WTC11 (cell line): Measurements from ENCODE around the gene ZBTB12. TPM values are rescaled to one million over a fixed set of nuclear protein-coding genes. Genes with fewer than 3 reads are reported as not detected.

Experiments used
- ATAC-seq: fragments of 200-7000 bp; cut with Tn5 transposase; 2 replicates; pipeline ENCODE4 v1.10.0; 2021; ENCODE audit warnings: mild to moderate bottlenecking, moderate library complexity
- CTCF ChIA-PET: fragments of 300-600 bp; sonication (Branson Sonifier 250); formaldehyde crosslinking; loops from one replicate; lab custom pipeline; 2021; ENCODE audit warnings: antibody characterized with exemption; lab: Charles Lee
- POLR2A ChIA-PET: fragments of 350-600 bp; sonication (Branson Sonifier 250); formaldehyde crosslinking; loops from one replicate; lab custom pipeline; 2021; ENCODE audit warnings: antibody characterized with exemption; lab: Charles Lee
- DNase-seq: peaks from one replicate; pipeline ENCODE4 v3.0.0; 2021; ENCODE audit warnings: low spot score
- H3K27ac Mint-ChIP-seq: 2 replicates; pipeline ENCODE4 v1.8.0; 2021; ENCODE audit warnings: mixed read lengths
- H3K27me3 Mint-ChIP-seq: 2 replicates; pipeline ENCODE4 v1.8.0; 2021; ENCODE audit warnings: low read depth, mild to moderate bottlenecking, moderate library complexity, mixed read lengths
- H3K36me3 Mint-ChIP-seq: 2 replicates; pipeline ENCODE4 v1.8.0; 2021; ENCODE audit warnings: mixed read lengths
- H3K4me1 Mint-ChIP-seq: 2 replicates; pipeline ENCODE4 v1.8.0; 2022; ENCODE audit warnings: mixed read lengths
- H3K4me3 Mint-ChIP-seq: 2 replicates; pipeline ENCODE4 v1.8.0; 2021; ENCODE audit warnings: mild to moderate bottlenecking, moderate library complexity, mixed read lengths
- H3K9me3 Mint-ChIP-seq: 2 replicates; pipeline ENCODE4 v1.8.0; 2021; ENCODE audit warnings: mixed read lengths
- GRHL2 ChIP-seq: fragments of 250-450 bp; sonication (Bioruptor Pico); IDR thresholded peaks from 2 replicates; pipeline ENCODE4 v1.8.0; 2022; ENCODE audit warnings: mild to moderate bottlenecking, moderate library complexity; ENCODE audit not compliant: insufficient replicate concordance, severe bottlenecking
- total RNA-seq: library from RNA; stranded (reverse); gene quantifications from 3 replicates; pipeline ENCODE4 v1.2.3, GENCODE V29; 2021
- TF ChIP-seq, protein P1 (sequence below): fragments of 250-450 bp; sonication (Bioruptor Pico); IDR thresholded peaks from 2 replicates; pipeline ENCODE4 v1.9.0; 2021; ENCODE audit warnings: mild to moderate bottlenecking

ZBTB12 gene
- total RNA-seq, 1 experiment from 2014 or later: 24.0 TPM

DNA sequence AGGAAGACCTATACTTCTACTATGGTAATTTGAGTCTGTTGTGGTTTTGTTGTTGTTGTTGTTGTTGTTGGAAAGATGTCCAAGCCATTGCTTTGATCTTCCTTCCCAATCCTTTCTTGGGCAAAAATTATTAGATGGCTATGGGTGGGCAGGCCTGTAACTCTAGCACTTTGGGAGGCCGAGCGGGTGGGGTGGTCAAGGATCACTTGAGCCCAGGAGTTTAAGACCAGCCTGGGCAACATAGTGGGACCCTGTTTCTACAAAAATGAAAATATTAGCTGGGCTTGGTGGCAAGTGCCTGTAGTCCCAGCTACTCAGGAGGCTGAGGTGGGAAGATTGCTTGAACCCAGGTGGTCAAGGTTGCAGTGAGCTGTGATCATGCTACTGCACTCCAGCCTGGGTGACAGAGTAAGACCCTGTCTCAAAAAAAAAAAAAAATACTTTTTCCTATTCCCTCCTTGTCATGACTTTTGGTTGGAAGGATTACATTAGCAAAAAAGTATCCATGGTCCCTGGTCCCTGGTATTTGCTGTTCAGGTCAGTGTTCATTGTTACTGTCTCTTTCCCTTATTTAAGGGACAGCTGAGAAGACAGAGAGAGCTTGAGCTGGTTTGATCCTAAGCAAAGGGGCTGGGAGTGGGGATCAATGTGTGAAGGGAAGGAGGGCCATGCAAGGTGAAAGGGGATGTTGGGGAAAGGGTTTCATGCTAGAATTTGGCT, 51.0 kb downstream of the ZBTB12 start:
- Mint-ChIP-seq H3K4me1 (no peaks in the 10 kb centered on the region), H3K9me3 (peaks cover 14% of the 10 kb centered on the region), H3K27me3 (peaks cover 9% of the 10 kb centered on the region; the same call in 1 of the 2 replicates), H3K27ac (no peak overlapping the region), H3K4me3 (no peak overlapping the region), H3K36me3 (peaks cover 13% of the 10 kb centered on the region)
- TF ChIP-seq, protein P1, sequence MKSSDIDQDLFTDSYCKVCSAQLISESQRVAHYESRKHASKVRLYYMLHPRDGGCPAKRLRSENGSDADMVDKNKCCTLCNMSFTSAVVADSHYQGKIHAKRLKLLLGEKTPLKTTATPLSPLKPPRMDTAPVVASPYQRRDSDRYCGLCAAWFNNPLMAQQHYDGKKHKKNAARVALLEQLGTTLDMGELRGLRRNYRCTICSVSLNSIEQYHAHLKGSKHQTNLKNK (CRISPR knock-in tag): no peak
- no peak for TF ChIP-seq GRHL2 (CRISPR knock-in tag)
- DNase-seq (no peak), ATAC-seq (no peak)
- ChIA-PET CTCF (interaction anchor here (0.7 kb wide), 1 partner anchor 116 kb away, joined by 3 read pairs; no protein-coding TSS in a partner anchor), POLR2A (no interaction called here)

Other genes starting within 250 kb of the ZBTB12 start
- 366 to 410 TPM (median 396 TPM) in 3 replicates for gene BAG6, start 249.4 kb downstream of the ZBTB12 start, total RNA-seq
- gene APOM, start 246.2 kb downstream of the ZBTB12 start, total RNA-seq: 3.5 to 4.6 TPM (median 4.3 TPM) in 3 replicates
- gene C6orf47, start 241.3 kb downstream of the ZBTB12 start, total RNA-seq: 14.0 to 16.3 TPM (median 14.3 TPM) in 3 replicates
- gene GPANK1, start 237.1 kb downstream of the ZBTB12 start, total RNA-seq: 24.3 to 29.1 TPM (median 26.4 TPM) in 3 replicates
- 153 to 183 TPM (median 161 TPM) in 3 replicates for gene CSNK2B, start 236.0 kb downstream of the ZBTB12 start, total RNA-seq
- gene LY6G5B, start 232.1 kb downstream of the ZBTB12 start, total RNA-seq: 10.7 to 15.7 TPM (median 11.0 TPM) in 3 replicates
- 0.98 to 1.6 TPM (median 1.0 TPM) in 3 replicates for gene LY6G5C, start 221.0 kb downstream of the ZBTB12 start, total RNA-seq
- 28.6 to 30.3 TPM (median 29.8 TPM) in 3 replicates for gene ABHD16A, start 198.8 kb downstream of the ZBTB12 start, total RNA-seq
- not detected in 3 replicates for gene LY6G6F, start 195.2 kb downstream of the ZBTB12 start, total RNA-seq
- gene LY6G6D, start 186.7 kb downstream of the ZBTB12 start, total RNA-seq: not detected in 3 replicates
- gene LY6G6C, start 180.3 kb downstream of the ZBTB12 start, total RNA-seq: 0.21 to 0.35 TPM in 2 of 3 replicates, not detected in the other
- gene MPIG6B, start 178.7 kb downstream of the ZBTB12 start, total RNA-seq: 0.09 to 0.11 TPM (median 0.11 TPM) in 3 replicates
- gene DDAH2, start 172.8 kb downstream of the ZBTB12 start, total RNA-seq: 62.2 to 67.3 TPM (median 65.8 TPM) in 3 replicates
- 229 to 244 TPM (median 230 TPM) in 3 replicates for gene CLIC1, start 165.6 kb downstream of the ZBTB12 start, total RNA-seq
- gene MSH5, start 162.1 kb downstream of the ZBTB12 start, total RNA-seq: 43.1 to 62.3 TPM (median 56.1 TPM) in 3 replicates
- gene SAPCD1, start 139.4 kb downstream of the ZBTB12 start, total RNA-seq: 13.3 to 16.9 TPM (median 13.7 TPM) in 3 replicates
- 1.2 to 1.8 TPM (median 1.4 TPM) in 3 replicates for gene VWA7, start 124.8 kb downstream of the ZBTB12 start, total RNA-seq
- gene VARS1, start 106.3 kb downstream of the ZBTB12 start, total RNA-seq: 147 to 177 TPM (median 161 TPM) in 3 replicates
- 104 to 121 TPM (median 119 TPM) in 3 replicates for gene LSM2, start 95.1 kb downstream of the ZBTB12 start, total RNA-seq
- 1.2 to 2.1 TPM (median 1.9 TPM) in 3 replicates for gene HSPA1L, start 86.8 kb downstream of the ZBTB12 start, total RNA-seq
- 57.2 to 80.1 TPM (median 75.8 TPM) in 3 replicates for gene HSPA1A, start 86.5 kb downstream of the ZBTB12 start, total RNA-seq
- 75.3 to 105 TPM (median 96.4 TPM) in 3 replicates for gene HSPA1B, start 74.3 kb downstream of the ZBTB12 start, total RNA-seq
- gene NEU1, start 39.3 kb downstream of the ZBTB12 start, total RNA-seq: 42.6 to 44.8 TPM (median 42.8 TPM) in 3 replicates
- gene SLC44A4, start 23.1 kb downstream of the ZBTB12 start, total RNA-seq: 3.1 to 3.5 TPM (median 3.5 TPM) in 3 replicates
- gene EHMT2, start 4.4 kb downstream of the ZBTB12 start, total RNA-seq: 137 to 169 TPM (median 168 TPM) in 3 replicates
- 1.3 TPM in 3 replicates for gene C2, start 25.6 kb upstream of the ZBTB12 start, total RNA-seq
- gene CFB, start 44.0 kb upstream of the ZBTB12 start, total RNA-seq: 1.4 to 2.7 TPM (median 1.4 TPM) in 3 replicates
- gene NELFE, start 56.9 kb upstream of the ZBTB12 start, total RNA-seq: 73.8 to 88.7 TPM (median 79.0 TPM) in 3 replicates
- 80.0 to 84.0 TPM (median 81.8 TPM) in 3 replicates for gene SKIC2, start 57.1 kb upstream of the ZBTB12 start, total RNA-seq
- gene DXO, start 70.1 kb upstream of the ZBTB12 start, total RNA-seq: 13.8 to 16.5 TPM (median 15.7 TPM) in 3 replicates
- 3.8 to 5.2 TPM (median 4.2 TPM) in 3 replicates for gene C4A, start 80.0 kb upstream of the ZBTB12 start, total RNA-seq
- gene C4B, start 112.7 kb upstream of the ZBTB12 start, total RNA-seq: 3.7 to 5.1 TPM (median 5.0 TPM) in 3 replicates
- gene CYP21A2, start 136.3 kb upstream of the ZBTB12 start, total RNA-seq: 1.2 to 1.5 TPM (median 1.4 TPM) in 3 replicates
- gene TNXB, start 207.3 kb upstream of the ZBTB12 start, total RNA-seq: 6.4 to 10.9 TPM (median 9.0 TPM) in 3 replicates
- 46.1 to 49.1 TPM (median 47.5 TPM) in 3 replicates for gene ATF6B, start 226.2 kb upstream of the ZBTB12 start, total RNA-seq
- gene FKBPL, start 228.2 kb upstream of the ZBTB12 start, total RNA-seq: 8.2 to 9.0 TPM (median 8.4 TPM) in 3 replicates
- gene PRRT1, start 249.9 kb upstream of the ZBTB12 start, total RNA-seq: 1.4 to 2.2 TPM (median 1.6 TPM) in 3 replicates